ENCODE measurements around the gene KHSRP. TPM values are rescaled to one million over a fixed set of nuclear protein-coding genes. Genes with fewer than 3 reads are reported as not detected.

Gene KHSRP
- total and polyA plus RNA-seq, 10 of the 15 experiments (the other 5 are each of a cell fraction or from before 2014, with no cell fraction given): 4.8 to 440 (median 82.0) TPM

DNA sequence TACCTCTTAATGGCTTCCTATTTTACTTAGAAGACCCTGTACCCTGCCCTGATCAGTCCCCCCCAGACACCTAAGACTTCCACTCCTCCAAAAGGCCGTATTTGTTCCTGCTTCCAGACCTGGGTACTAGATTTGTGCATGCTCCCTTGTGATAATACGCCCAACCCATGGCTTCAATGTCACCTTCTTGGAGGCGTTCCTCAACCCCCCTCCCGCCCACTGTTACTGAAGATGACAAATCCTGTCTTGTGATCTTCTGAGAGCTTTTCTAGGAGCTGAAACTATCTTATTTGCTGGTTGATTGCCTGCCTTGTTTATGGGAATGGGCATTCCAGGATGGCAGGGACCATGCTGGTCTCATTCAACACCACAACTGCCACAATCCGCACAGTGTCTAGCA, 25.6 kb upstream of the KHSRP start:
- FAIRE-seq (no peak), ATAC-seq (no peak), DNase-seq (ENCODE audit: low read depth, low spot score) (no peak)
- Histone ChIP-seq H3K27me3 (replicated peaks in 1 of 2; ENCODE audit: control insufficient read depth in 2 of 2, insufficient read depth in 2 of 2, low read length in 1 of 2) (no peaks in the 10 kb centered on the region), H3K9ac (ENCODE audit: control insufficient read depth, insufficient read depth, low read length) (no peak overlapping the region), H2AFZ (ENCODE audit: control insufficient read depth, low read depth, low read length) (no peak overlapping the region), H3K9me3 (replicated peaks; ENCODE audit: control insufficient read depth, insufficient read depth, low read length) (peaks cover 14% of the 10 kb centered on the region; the same call in 2 of the 3 replicates), H3K4me2 (ENCODE audit: control insufficient read depth, insufficient read depth) (no peak overlapping the region), H4K20me1 (ENCODE audit: control insufficient read depth, insufficient read depth) (no peaks in the 10 kb centered on the region), H3K4me1 (ENCODE audit: control insufficient read depth, insufficient read depth, low read length) (no peaks in the 10 kb centered on the region), H3K4me3 (no peak overlapping the region), H3K27ac (ENCODE audit: control insufficient read depth, insufficient read depth) (no peak overlapping the region), H3K79me2 (ENCODE audit: control insufficient read depth, insufficient read depth, low read length) (no peaks in the 10 kb centered on the region), H3K36me3 (ENCODE audit: control insufficient read depth in 2 of 2, insufficient read depth in 2 of 2, low read length in 1 of 2) (peaks cover 7 to 20% of the 10 kb centered on the region in 2 experiments)
- ChIA-PET CTCF (no interaction called here), RAD21 (ENCODE audit: unreplicated experiment) (no interaction called here), POLR2A (interaction anchor here (1.5 kb wide), 1 partner anchor 31 kb away, joined by 4 read pairs; the partner anchor contains the start of gene DENND1C), SMC1A (ENCODE audit: uncharacterized antibody, unreplicated experiment) (no interaction called here)
- no TSS peak for BruUV-seq (replicated peaks)
- intact Hi-C loops (cut with micrococcal nuclease; ENCODE audit: unreplicated experiment): no loop called here
- in situ Hi-C loops (cut with MboI): no loop called here
- 100% methylated on average over 5 of the region's 5 CpGs for WGBS (ENCODE audit: insufficient coverage, insufficient replicate concordance, low lambda C conversion rate, missing lambda C conversion rate)
- TF ChIP-seq TCF12 (IDR thresholded peaks at IDR 0.05; ENCODE audit: low read depth, low read length) (no peak), CEBPB (IDR thresholded peaks at IDR 0.05; ENCODE audit: borderline replicate concordance in 1 of 2, low read depth in 2 of 2, low read length in 2 of 2) (no peak), IKZF2 (IDR thresholded peaks at IDR 0.05) (no peak), NFIC (IDR thresholded peaks at IDR 0.05; ENCODE audit: low read depth, low read length) (no peak), RELB (IDR thresholded peaks at IDR 0.05; ENCODE audit: low read depth) (no peak), EP300 (IDR thresholded peaks at IDR 0.05; ENCODE audit: borderline replicate concordance in 1 of 2, control insufficient read depth in 1 of 2, low read depth in 2 of 2, low read length in 2 of 2) (no peak), ASH2L (IDR thresholded peaks at IDR 0.05; ENCODE audit: borderline replicate concordance, low read depth) (no peak), PAX8 (IDR thresholded peaks at IDR 0.05) (no peak), POU2F2 (IDR thresholded peaks at IDR 0.05; ENCODE audit: borderline replicate concordance, low read depth, low read length) (no peak), JUNB (IDR thresholded peaks at IDR 0.05) (no peak), NFYB (IDR thresholded peaks at IDR 0.05; ENCODE audit: insufficient read depth, low read depth, low read length) (no peak), ZZZ3 (IDR thresholded peaks at IDR 0.05; ENCODE audit: control insufficient read depth, insufficient read length, low read depth) (no peak), BACH1 (IDR thresholded peaks at IDR 0.05; ENCODE audit: borderline replicate concordance) (no peak), SPI1 (IDR thresholded peaks at IDR 0.05; ENCODE audit: borderline replicate concordance, insufficient read depth, low read depth, low read length) (no peak)
- TF ChIP-seq, protein P1, sequence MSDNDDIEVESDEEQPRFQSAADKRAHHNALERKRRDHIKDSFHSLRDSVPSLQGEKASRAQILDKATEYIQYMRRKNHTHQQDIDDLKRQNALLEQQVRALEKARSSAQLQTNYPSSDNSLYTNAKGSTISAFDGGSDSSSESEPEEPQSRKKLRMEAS (IDR thresholded peaks at IDR 0.05; ENCODE audit: low read depth, low read length): no peak
- TF ChIP-seq, protein P2, sequence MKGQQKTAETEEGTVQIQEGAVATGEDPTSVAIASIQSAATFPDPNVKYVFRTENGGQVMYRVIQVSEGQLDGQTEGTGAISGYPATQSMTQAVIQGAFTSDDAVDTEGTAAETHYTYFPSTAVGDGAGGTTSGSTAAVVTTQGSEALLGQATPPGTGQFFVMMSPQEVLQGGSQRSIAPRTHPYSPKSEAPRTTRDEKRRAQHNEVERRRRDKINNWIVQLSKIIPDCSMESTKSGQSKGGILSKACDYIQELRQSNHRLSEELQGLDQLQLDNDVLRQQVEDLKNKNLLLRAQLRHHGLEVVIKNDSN (IDR thresholded peaks at IDR 0.05; ENCODE audit: borderline replicate concordance, extremely low read length, insufficient read depth, low read depth, low read length): no peak

Data from GM12878 (cell line).